Right lobe of liver (tissue), 6 donors: ENCODE data around the gene STXBP6. TPM values are rescaled to one million over a fixed set of nuclear protein-coding genes. Genes with fewer than 3 reads are reported as not detected.

ENCODE experiments used
- ATAC-seq, 4 donors: fragments of 200-7000 bp; cut with Tn5 transposase; one replicate each; pipeline ENCODE4 v1.9.1; 2020; ENCODE audit warnings: mild to moderate bottlenecking in 4 of 4, moderate library complexity in 4 of 4
- DNase-seq, 3 donors: peaks; one replicate each; pipeline ENCODE4 v3.0.0-alpha.2; 2020
- H3K27ac ChIP-seq, 3 donors: fragments of 200-600 bp; one replicate each; pipeline ENCODE4 v1.8.0; 2022
- H3K27me3 ChIP-seq, 2 donors: fragments of 200-600 bp; one replicate each; pipeline ENCODE4 v1.8.0; 2022
- H3K36me3 ChIP-seq, 4 donors: fragments of 200-600 bp; sonication (generic) in 1 of 4; one replicate each; pipeline versions ENCODE4 v1.5.1 to v1.8.0; 2017 to 2022; ENCODE audit warnings: control low read depth in 1 of 4
- H3K4me1 ChIP-seq, 4 donors: fragments of 200-600 bp; sonication (generic) in 1 of 4; one replicate each; pipeline versions ENCODE4 v1.5.1 to v1.8.0; 2017 to 2022; ENCODE audit warnings: control low read depth in 1 of 4
- H3K4me3 ChIP-seq, 3 donors: fragments of 200-600 bp; one replicate each; pipeline ENCODE4 v1.8.0; 2022
- H3K9me3 ChIP-seq, 4 donors: fragments of 200-600 bp; sonication (generic) in 1 of 4; one replicate each; pipeline versions ENCODE4 v1.5.1 to v1.8.0; 2017 to 2022; ENCODE audit warnings: control low read depth in 1 of 4
- POLR2A ChIP-seq: fragments of 450-650 bp; IDR thresholded peaks from one replicate; pipeline ENCODE4 v1.6.1; 2017; ENCODE audit warnings: antibody characterized with exemption, mild to moderate bottlenecking
- WGBS: methylation state at CpG from one replicate; pipeline ENCODE4 v1.1.6; 2018; ENCODE audit warnings: low coverage, low lambda C conversion rate; ENCODE audit not compliant: insufficient coverage; ENCODE audit errors: missing lambda C conversion rate; 5-methylcytosine and 5-hydroxymethylcytosine counted together
- intact Hi-C, 2 donors: fragments of 100-400 bp; cut with DNase I; formaldehyde crosslinking; loops; one replicate each; pipeline versions ENCODE4 v1.11.2 to v1.14.1; 2022
- total RNA-seq, 6 experiments: library from RNA; depleted of rRNA in 2 of 6; stranded (reverse); fragments of >200 nt in 2 of 6; fragmentation: NEBNext Ultra II Directional in 3 of 6; extraction: Animal tissue kit (Norgen Biotek cat#: 25700) in 3 of 6; gene quantifications; one replicate each; pipeline versions ENCODE4 v1.1.0 to v1.2.4, GENCODE V29; 2016 to 2023
- TF ChIP-seq, protein P1 (sequence below), 4 donors: fragments of 200-600 bp in 3 of 4; fragments of 450-650 bp in 1 of 4; IDR thresholded peaks; one replicate each; pipeline versions ENCODE4 v1.5.1 to v1.8.0; 2016 to 2022; ENCODE audit warnings: antibody characterized with exemption in 4 of 4, mild to moderate bottlenecking in 2 of 4
- donor health status: DM: no; HTN: yes; CAD: no.
- donor health status: DM: no; HTN: no; CAD: no.
- donor health status: DM: no; HTN: no; CAD: no.
- donor health status: DM: no; HTN: yes; CAD: no.
- donor health status: DM: no; HTN: yes; CAD: no.

Gene STXBP6
- total RNA-seq, 6 experiments from 2014 or later: 0.55 to 1.7 (median 1.1) TPM

DNA sequence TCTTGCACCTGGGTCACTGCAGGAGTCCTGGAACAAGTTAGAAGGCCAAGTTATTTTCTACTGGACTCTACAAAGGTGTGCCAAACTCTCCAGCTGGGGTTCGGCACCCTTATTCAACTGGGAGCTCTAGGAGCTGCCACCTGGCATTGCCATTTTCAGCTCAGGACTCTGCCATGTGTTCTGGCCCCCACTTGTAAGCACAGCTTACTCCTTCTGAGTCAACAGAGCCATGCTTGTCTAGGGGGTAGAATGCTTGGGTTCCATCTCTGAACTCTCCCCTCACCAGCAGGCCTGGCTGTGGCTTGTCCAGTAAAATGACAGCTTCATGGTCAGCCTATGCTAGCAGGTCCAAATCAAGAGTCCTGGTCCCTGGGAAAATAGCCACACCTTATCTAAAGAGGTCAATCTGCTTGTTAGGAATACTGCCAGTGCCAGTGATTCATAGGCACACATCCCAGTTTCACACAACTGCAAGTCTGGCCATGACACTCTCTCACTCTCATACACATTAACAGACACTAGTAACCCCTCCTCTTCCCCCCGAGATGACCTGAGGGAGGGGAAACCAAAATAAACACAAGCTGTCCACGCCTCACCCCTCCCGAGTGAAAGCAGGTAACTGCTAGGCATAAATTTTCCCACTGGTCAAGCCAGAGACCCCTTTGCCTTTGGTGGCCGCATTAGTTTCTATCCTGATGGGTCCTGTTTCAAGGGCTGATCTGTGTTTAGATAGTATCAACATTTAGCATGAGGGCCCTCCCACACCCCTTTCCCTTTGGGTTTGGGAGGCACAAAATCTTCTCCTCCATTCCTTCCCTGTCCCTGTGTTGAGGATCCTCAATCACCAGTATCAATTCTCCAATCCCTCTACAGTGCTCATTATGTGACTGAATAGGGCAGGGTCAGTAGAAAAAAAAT lies 233.7 kb downstream of the STXBP6 start:
- DNase-seq: peak; percentile 40 to 87 (median 74)
- peak; percentile 65 to 81 (median 72) for ATAC-seq
- Histone ChIP-seq H3K4me1 (peaks cover 0 to 74% (median 23%) of the 10 kb centered on the region in 4 donors), H3K27ac (peak overlapping the region; percentile 71 to 95 (median 89)), H3K4me3 (peak overlapping the region in 2 of 3 donors; percentile 10 to 12), H3K27me3 (no peaks in the 10 kb centered on the region), H3K9me3 (no peaks in the 10 kb centered on the region), H3K36me3 (no peaks in the 10 kb centered on the region)
- TF ChIP-seq POLR2A: no peak
- TF ChIP-seq, protein P1, sequence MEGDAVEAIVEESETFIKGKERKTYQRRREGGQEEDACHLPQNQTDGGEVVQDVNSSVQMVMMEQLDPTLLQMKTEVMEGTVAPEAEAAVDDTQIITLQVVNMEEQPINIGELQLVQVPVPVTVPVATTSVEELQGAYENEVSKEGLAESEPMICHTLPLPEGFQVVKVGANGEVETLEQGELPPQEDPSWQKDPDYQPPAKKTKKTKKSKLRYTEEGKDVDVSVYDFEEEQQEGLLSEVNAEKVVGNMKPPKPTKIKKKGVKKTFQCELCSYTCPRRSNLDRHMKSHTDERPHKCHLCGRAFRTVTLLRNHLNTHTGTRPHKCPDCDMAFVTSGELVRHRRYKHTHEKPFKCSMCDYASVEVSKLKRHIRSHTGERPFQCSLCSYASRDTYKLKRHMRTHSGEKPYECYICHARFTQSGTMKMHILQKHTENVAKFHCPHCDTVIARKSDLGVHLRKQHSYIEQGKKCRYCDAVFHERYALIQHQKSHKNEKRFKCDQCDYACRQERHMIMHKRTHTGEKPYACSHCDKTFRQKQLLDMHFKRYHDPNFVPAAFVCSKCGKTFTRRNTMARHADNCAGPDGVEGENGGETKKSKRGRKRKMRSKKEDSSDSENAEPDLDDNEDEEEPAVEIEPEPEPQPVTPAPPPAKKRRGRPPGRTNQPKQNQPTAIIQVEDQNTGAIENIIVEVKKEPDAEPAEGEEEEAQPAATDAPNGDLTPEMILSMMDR (IDR thresholded peaks at IDR 0.05): no peak
- intact Hi-C loops: no loop called here
- WGBS: 27% methylated on average over 5 of the region's 5 CpGs

DNA sequence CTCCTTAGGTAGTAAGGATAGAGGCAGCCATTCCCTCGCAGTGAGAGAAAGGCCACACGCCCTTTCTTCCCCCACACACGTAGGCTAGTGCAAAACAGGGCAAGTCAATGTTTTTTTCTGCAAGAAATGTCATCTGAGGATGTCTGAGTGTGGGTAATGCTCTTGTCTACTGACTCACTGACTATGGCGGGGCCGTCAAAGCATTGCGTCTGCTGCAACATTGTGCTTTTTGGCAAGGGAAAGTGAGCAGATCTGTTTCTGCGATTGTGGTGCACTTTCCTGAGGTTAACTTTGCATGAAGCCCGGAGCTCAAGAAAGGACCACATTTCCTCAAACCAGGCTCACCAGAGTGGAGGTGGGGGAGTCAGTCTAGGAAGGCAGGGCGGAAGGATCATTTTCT lies 234.4 kb downstream of the STXBP6 start:
- intact Hi-C loops: no loop called here
- no peaks in the 10 kb centered on the region for H3K27me3 ChIP-seq
- WGBS: 45% methylated on average over 9 of the region's 9 CpGs
- H3K9me3 ChIP-seq: no peaks in the 10 kb centered on the region
- peak overlapping the region; percentile 71 to 95 (median 89) for H3K27ac ChIP-seq
- ATAC-seq: no peak
- H3K4me3 ChIP-seq: no peak overlapping the region
- H3K4me1 ChIP-seq: peaks cover 0 to 76% (median 26%) of the 10 kb centered on the region in 4 donors
- DNase-seq: no peak
- TF ChIP-seq, protein P1 (IDR thresholded peaks at IDR 0.05): no peak
- no peak for TF ChIP-seq POLR2A
- H3K36me3 ChIP-seq: no peaks in the 10 kb centered on the region

- Histone ChIP-seq H3K4me3 (no peak overlapping the region), H3K9me3 (no peaks in the 10 kb centered on the region), H3K4me1 (peaks cover 0 to 76% (median 28%) of the 10 kb centered on the region in 4 donors), H3K27ac (peak overlapping the region; percentile 62 to 95 (median 89)), H3K36me3 (no peaks in the 10 kb centered on the region), H3K27me3 (no peaks in the 10 kb centered on the region)
- DNase-seq: no peak
- TF ChIP-seq, protein P1 (IDR thresholded peaks at IDR 0.05): no peak
- TF ChIP-seq POLR2A: no peak
- WGBS: 68% methylated on average over 2 of the region's 2 CpGs
- ATAC-seq: no peak
- intact Hi-C loops: no loop called here
These were observed 235.0 kb downstream of the STXBP6 start for GRCh38 chr14:24814944-24815343.

DNA sequence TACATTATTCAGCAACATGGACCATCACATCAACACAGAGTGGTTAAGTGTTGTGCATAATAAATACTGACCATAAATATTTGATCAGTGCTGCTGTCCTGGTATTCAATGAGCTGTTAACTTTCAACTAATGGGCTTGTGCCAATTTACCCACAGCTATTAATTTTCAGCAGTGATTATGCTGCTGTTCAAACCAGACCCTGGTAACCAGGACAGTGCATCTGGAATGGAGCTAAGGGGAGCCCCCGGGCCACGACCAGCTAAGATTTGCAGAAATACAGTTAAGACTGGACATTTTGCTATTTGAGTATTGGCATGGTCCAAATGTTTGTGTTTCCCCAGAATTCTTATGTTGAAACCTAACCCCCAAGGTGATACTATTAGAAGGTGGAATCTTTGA lies 235.6 kb downstream of the STXBP6 start:
- no peak for ATAC-seq
- DNase-seq: no peak
- H3K27me3 ChIP-seq: no peaks in the 10 kb centered on the region
- no peaks in the 10 kb centered on the region for H3K9me3 ChIP-seq
- H3K4me3 ChIP-seq: no peak overlapping the region
- H3K4me1 ChIP-seq: peaks cover 0 to 79% (median 31%) of the 10 kb centered on the region in 4 donors
- no peaks in the 10 kb centered on the region for H3K36me3 ChIP-seq
- intact Hi-C loops: no loop called here
- TF ChIP-seq, protein P1 (IDR thresholded peaks at IDR 0.05): no peak
- TF ChIP-seq POLR2A: no peak
- H3K27ac ChIP-seq: peak overlapping the region; percentile 62 to 95 (median 89)
- WGBS: 45% methylated on average over 2 of the region's 2 CpGs
